ENCODE measurements around the gene NCOA7. TPM values are rescaled to one million over a fixed set of nuclear protein-coding genes. Genes with fewer than 3 reads are reported as not detected.

NCOA7 gene
- total RNA-seq, 1 experiment from 2014 or later = 37.3 TPM

GRCh38 chr6:125753937-125754259 lies 36.9 kb upstream of the NCOA7 start:
- Histone ChIP-seq H3K27ac (ENCODE audit: low read length) (no peak overlapping the region), H3K27me3 (ENCODE audit: control insufficient read depth, insufficient read depth, low read length) (peaks cover 63% of the 10 kb centered on the region), H3K9me3 (ENCODE audit: control insufficient read depth, insufficient read depth, low read depth, low read length) (no peaks in the 10 kb centered on the region), H3K4me1 (ENCODE audit: control insufficient read depth, insufficient read depth, low read length) (peaks cover 15% of the 10 kb centered on the region; the same call in 1 of the 2 replicates), H3K36me3 (ENCODE audit: control insufficient read depth, insufficient read depth, low read length) (no peaks in the 10 kb centered on the region), H3K4me3 (ENCODE audit: low read depth in 2 of 2, low read length in 2 of 2) (no peak overlapping the region)
- DNase-seq (ENCODE audit: low read depth, low spot score) (no peak), ATAC-seq (no peak)
- intact Hi-C loops (cut with micrococcal nuclease; ENCODE audit: unreplicated experiment) = loop anchor here (5.0 kb wide), 2 partner anchors 222 to 242 kb away; no protein-coding TSS in a partner anchor
- no TSS peak for BruUV-seq (replicated peaks)
- in situ Hi-C loops (cut with HindIII; ENCODE audit: low pct_unique_long_range_greater_than_20kb, low sequenced_read_pairs) = no loop called here
- TF ChIP-seq, protein P1, sequence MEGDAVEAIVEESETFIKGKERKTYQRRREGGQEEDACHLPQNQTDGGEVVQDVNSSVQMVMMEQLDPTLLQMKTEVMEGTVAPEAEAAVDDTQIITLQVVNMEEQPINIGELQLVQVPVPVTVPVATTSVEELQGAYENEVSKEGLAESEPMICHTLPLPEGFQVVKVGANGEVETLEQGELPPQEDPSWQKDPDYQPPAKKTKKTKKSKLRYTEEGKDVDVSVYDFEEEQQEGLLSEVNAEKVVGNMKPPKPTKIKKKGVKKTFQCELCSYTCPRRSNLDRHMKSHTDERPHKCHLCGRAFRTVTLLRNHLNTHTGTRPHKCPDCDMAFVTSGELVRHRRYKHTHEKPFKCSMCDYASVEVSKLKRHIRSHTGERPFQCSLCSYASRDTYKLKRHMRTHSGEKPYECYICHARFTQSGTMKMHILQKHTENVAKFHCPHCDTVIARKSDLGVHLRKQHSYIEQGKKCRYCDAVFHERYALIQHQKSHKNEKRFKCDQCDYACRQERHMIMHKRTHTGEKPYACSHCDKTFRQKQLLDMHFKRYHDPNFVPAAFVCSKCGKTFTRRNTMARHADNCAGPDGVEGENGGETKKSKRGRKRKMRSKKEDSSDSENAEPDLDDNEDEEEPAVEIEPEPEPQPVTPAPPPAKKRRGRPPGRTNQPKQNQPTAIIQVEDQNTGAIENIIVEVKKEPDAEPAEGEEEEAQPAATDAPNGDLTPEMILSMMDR (IDR thresholded peaks at IDR 0.05) = peak; percentile 35; the same call in 1 of the 2 replicates
- TF ChIP-seq TCF7L2 (IDR thresholded peaks at IDR 0.05; ENCODE audit: low read depth, low read length) = no peak
- ChIA-PET POLR2A (no interaction called here), CTCF (interaction anchor here (1.0 to 1.2 kb wide), 2 partner anchors 441 to 442 kb away, joined by 4 to 6 read pairs; no protein-coding TSS in a partner anchor)

DNA sequence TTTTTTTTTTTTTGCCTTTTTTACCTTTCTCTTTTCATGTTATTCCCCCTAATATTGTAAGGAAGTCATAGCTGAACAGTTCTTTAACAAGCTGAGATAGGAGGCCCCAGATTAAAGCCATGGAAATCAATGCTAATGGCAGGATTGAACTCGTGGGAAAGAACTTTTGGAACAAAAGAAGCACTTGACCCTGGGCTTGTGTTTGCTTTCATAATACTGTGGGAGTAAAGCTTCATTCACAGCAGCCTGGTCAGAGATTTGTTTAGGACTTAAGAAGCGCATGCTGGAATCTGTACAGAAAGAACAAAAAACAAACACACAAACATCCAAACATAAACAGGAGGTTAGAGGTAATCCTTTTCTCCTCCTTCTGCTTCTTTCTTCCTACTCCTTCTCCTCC lies 36.2 kb upstream of the NCOA7 start:
- H3K4me3 ChIP-seq (ENCODE audit: low read depth in 2 of 2, low read length in 2 of 2) = no peak overlapping the region
- ATAC-seq = no peak
- no TSS peak for BruUV-seq (replicated peaks)
- peaks cover 63% of the 10 kb centered on the region for H3K27me3 ChIP-seq (ENCODE audit: control insufficient read depth, insufficient read depth, low read length)
- intact Hi-C loops (cut with micrococcal nuclease; ENCODE audit: unreplicated experiment) = loop anchor here (5.0 kb wide), 2 partner anchors 222 to 242 kb away; no protein-coding TSS in a partner anchor
- TF ChIP-seq, protein P2, sequence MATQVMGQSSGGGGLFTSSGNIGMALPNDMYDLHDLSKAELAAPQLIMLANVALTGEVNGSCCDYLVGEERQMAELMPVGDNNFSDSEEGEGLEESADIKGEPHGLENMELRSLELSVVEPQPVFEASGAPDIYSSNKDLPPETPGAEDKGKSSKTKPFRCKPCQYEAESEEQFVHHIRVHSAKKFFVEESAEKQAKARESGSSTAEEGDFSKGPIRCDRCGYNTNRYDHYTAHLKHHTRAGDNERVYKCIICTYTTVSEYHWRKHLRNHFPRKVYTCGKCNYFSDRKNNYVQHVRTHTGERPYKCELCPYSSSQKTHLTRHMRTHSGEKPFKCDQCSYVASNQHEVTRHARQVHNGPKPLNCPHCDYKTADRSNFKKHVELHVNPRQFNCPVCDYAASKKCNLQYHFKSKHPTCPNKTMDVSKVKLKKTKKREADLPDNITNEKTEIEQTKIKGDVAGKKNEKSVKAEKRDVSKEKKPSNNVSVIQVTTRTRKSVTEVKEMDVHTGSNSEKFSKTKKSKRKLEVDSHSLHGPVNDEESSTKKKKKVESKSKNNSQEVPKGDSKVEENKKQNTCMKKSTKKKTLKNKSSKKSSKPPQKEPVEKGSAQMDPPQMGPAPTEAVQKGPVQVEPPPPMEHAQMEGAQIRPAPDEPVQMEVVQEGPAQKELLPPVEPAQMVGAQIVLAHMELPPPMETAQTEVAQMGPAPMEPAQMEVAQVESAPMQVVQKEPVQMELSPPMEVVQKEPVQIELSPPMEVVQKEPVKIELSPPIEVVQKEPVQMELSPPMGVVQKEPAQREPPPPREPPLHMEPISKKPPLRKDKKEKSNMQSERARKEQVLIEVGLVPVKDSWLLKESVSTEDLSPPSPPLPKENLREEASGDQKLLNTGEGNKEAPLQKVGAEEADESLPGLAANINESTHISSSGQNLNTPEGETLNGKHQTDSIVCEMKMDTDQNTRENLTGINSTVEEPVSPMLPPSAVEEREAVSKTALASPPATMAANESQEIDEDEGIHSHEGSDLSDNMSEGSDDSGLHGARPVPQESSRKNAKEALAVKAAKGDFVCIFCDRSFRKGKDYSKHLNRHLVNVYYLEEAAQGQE (IDR thresholded peaks at IDR 0.05; ENCODE audit: insufficient read depth in 1 of 2, low read depth in 2 of 2, low read length in 1 of 2) = no peak
- TF ChIP-seq TCF7L2 (IDR thresholded peaks at IDR 0.05; ENCODE audit: low read depth, low read length) = no peak
- no peak for TF ChIP-seq SIN3A (IDR thresholded peaks at IDR 0.05; ENCODE audit: borderline replicate concordance, insufficient read depth, low read depth, low read length)
- TF ChIP-seq, protein P1 (IDR thresholded peaks at IDR 0.05) = no peak
- no peak for TF ChIP-seq POLR2AphosphoS5 (IDR thresholded peaks at IDR 0.05; ENCODE audit: low read depth, low read length)
- H3K9me3 ChIP-seq (ENCODE audit: control insufficient read depth, insufficient read depth, low read depth, low read length) = no peaks in the 10 kb centered on the region
- no peak overlapping the region for H3K27ac ChIP-seq (ENCODE audit: low read length)
- no peak for DNase-seq (ENCODE audit: low read depth, low spot score)
- H3K4me1 ChIP-seq (ENCODE audit: control insufficient read depth, insufficient read depth, low read length) = peaks cover 15% of the 10 kb centered on the region; the same call in 1 of the 2 replicates
- in situ Hi-C loops (cut with HindIII; ENCODE audit: low pct_unique_long_range_greater_than_20kb, low sequenced_read_pairs) = no loop called here
- POLR2A ChIA-PET = no interaction called here
- no peaks in the 10 kb centered on the region for H3K36me3 ChIP-seq (ENCODE audit: control insufficient read depth, insufficient read depth, low read length)
- CTCF ChIA-PET = interaction anchor here (0.7 kb wide), 1 partner anchor 244 kb away, joined by 12 read pairs; no protein-coding TSS in a partner anchor

All from Panc1 (cell line).